Large intestine (tissue), 3 donors: ENCODE data around the gene BIN1. TPM values are rescaled to one million over a fixed set of nuclear protein-coding genes. Genes with fewer than 3 reads are reported as not detected.

Experiments
- DNase-seq, 2 donors: peaks; one replicate each; pipeline versions ENCODE4 v3.0.0 to v3.0.0-alpha.2; 2013
- H3K27ac ChIP-seq: one replicate; pipeline ENCODE4 v1.5.1; 2013; ENCODE audit warnings: low read length
- H3K27me3 ChIP-seq: 2 replicates; pipeline ENCODE4 v1.6.1; 2013; ENCODE audit warnings: low read length; ENCODE audit not compliant: control insufficient read depth, insufficient read depth
- H3K36me3 ChIP-seq: 2 replicates; pipeline ENCODE4 v1.6.1; 2013; ENCODE audit warnings: low read length; ENCODE audit not compliant: control insufficient read depth, insufficient read depth
- H3K4me1 ChIP-seq: one replicate; pipeline ENCODE4 v1.6.1; 2013; ENCODE audit warnings: low read length; ENCODE audit not compliant: control insufficient read depth, insufficient read depth
- H3K4me3 ChIP-seq: one replicate; pipeline ENCODE4 v1.5.1; 2013; ENCODE audit warnings: low read length
- H3K9me3 ChIP-seq: one replicate; pipeline ENCODE4 v1.6.1; 2013; ENCODE audit warnings: mild to moderate bottlenecking, low read depth, low read length, moderate library complexity; ENCODE audit not compliant: control insufficient read depth
- WGBS: methylation state at CpG from one replicate; pipeline ENCODE4 v1.1.5; 2013; ENCODE audit warnings: low lambda C conversion rate; ENCODE audit not compliant: insufficient coverage; 5-methylcytosine and 5-hydroxymethylcytosine counted together
- polyA plus RNA-seq: library from polyadenylated mRNA; unstranded; fragments of 120-200 nt; gene quantifications from one replicate; pipeline ENCODE4 v1.2.1, GENCODE V29; 2013

BIN1 gene
- polyA plus RNA-seq, 1 donor = 50.0 TPM

GRCh38 chr2:127098711-127099110 lies 8.2 kb downstream of the BIN1 start:
- no peaks in the 10 kb centered on the region for H3K27me3 ChIP-seq
- no peak for DNase-seq
- H3K4me3 ChIP-seq = no peak overlapping the region
- H3K9me3 ChIP-seq = peaks cover 2% of the 10 kb centered on the region
- H3K4me1 ChIP-seq = peaks cover 84% of the 10 kb centered on the region
- WGBS = no CpG with 5 or more reads among the region's 7 CpGs
- no peak overlapping the region for H3K27ac ChIP-seq
- no peaks in the 10 kb centered on the region for H3K36me3 ChIP-seq

GRCh38 chr2:127097841-127098651 lies 8.9 kb downstream of the BIN1 start:
- no peak for DNase-seq
- Histone ChIP-seq H3K9me3 (no peaks in the 10 kb centered on the region), H3K36me3 (no peaks in the 10 kb centered on the region), H3K4me3 (no peak overlapping the region), H3K27ac (no peak overlapping the region), H3K4me1 (peaks cover 83% of the 10 kb centered on the region), H3K27me3 (no peaks in the 10 kb centered on the region)
- 100% methylated on average over 1 of the region's 16 CpGs for WGBS

- Histone ChIP-seq H3K4me3 (no peak overlapping the region), H3K9me3 (no peaks in the 10 kb centered on the region), H3K27me3 (no peaks in the 10 kb centered on the region), H3K36me3 (no peaks in the 10 kb centered on the region), H3K27ac (no peak overlapping the region), H3K4me1 (peaks cover 83% of the 10 kb centered on the region)
- DNase-seq = no peak
- WGBS = no CpG with 5 or more reads among the region's 3 CpGs
Observed at GRCh38 chr2:127097471-127097765, 9.5 kb downstream of the BIN1 start.

DNA sequence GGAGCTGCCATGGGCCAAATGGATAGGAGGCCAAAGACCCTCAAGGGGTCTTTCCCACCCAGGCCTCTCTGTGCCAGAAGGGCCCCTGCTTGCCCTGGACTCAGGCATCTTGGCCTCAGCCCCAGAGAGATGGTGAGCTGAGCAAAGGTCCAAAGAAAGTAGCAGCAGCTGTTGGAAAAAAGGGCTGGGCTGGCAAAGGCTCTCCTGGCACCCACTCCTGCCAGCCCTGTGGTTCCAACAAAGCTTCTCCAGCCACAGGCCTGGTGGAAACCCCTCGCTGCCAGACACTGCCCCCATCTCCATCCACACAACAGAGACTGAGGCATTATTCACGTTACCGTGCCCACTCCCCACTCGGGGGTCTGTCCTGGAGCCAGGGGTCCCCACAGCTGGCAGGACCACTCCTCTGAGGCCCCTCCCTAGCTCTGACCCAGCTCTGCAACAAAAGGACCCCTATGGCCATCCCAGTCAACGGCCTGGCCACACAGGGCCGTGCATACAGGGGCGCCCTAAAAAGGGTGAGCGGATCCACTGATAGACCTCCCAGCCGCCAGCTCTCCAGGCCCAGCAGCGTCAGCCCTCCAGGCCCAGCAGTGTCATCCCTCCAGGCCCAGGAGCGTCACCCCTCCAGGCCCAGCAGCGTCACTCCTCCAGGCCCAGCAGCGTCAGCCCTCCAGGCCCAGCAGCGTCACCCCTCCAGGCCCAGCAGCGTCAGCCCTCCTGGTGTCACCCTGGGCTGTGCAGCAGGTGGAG lies 10.1 kb downstream of the BIN1 start:
- Histone ChIP-seq H3K4me1 (peaks cover 82% of the 10 kb centered on the region), H3K4me3 (no peak overlapping the region), H3K27me3 (no peaks in the 10 kb centered on the region), H3K27ac (no peak overlapping the region), H3K36me3 (no peaks in the 10 kb centered on the region), H3K9me3 (no peaks in the 10 kb centered on the region)
- WGBS = no CpG with 5 or more reads among the region's 15 CpGs
- DNase-seq = no peak

DNA sequence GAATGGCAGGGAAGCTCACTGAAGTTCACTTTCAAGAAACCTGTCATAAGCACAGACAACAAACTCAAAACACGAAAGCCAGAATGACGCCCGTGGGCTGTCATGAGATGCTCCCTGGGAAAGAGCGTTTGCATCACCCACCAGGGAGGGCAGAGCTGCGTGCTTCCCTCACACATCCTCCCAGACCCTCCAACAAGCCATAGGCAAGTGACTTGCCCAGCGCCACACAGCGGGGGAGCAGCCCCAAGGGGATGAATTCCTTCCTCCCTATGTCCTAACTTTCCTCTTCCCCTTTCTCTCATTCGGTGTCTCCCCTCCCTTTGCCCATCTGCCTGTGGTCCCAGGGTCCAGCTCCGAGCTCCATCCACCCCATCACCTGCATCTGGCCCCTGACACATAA lies 10.7 kb downstream of the BIN1 start:
- no peaks in the 10 kb centered on the region for H3K9me3 ChIP-seq
- no CpG with 5 or more reads among the region's 9 CpGs for WGBS
- no peak overlapping the region for H3K27ac ChIP-seq
- no peaks in the 10 kb centered on the region for H3K36me3 ChIP-seq
- H3K27me3 ChIP-seq = no peaks in the 10 kb centered on the region
- no peak overlapping the region for H3K4me3 ChIP-seq
- peaks cover 75% of the 10 kb centered on the region for H3K4me1 ChIP-seq
- no peak for DNase-seq

- DNase-seq = no peak
- Histone ChIP-seq H3K27me3 (no peaks in the 10 kb centered on the region), H3K4me1 (peaks cover 70% of the 10 kb centered on the region), H3K27ac (no peak overlapping the region), H3K9me3 (no peaks in the 10 kb centered on the region), H3K36me3 (no peaks in the 10 kb centered on the region), H3K4me3 (no peak overlapping the region)
- no CpG with 5 or more reads among the region's 8 CpGs for WGBS
Observed at GRCh38 chr2:127095784-127096183, 11.2 kb downstream of the BIN1 start.

DNA sequence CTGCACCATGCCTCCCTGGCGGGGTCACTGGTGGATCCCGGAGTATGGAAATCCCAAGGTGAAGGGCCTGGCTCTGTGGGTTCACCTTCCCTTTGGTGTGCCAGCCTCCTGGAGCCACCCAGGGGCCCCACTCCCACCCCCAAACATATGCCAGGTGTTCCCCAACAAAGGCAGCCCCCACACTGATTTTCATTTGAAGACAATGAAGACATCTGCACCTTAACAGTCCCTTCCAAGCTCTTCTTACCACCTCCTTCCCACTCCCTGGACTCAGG lies 11.7 kb downstream of the BIN1 start:
- no peak for DNase-seq
- no peak overlapping the region for H3K4me3 ChIP-seq
- H3K9me3 ChIP-seq = no peaks in the 10 kb centered on the region
- H3K4me1 ChIP-seq = peaks cover 71% of the 10 kb centered on the region
- H3K27me3 ChIP-seq = no peaks in the 10 kb centered on the region
- H3K27ac ChIP-seq = peak overlapping the region; percentile 29
- H3K36me3 ChIP-seq = no peaks in the 10 kb centered on the region
- WGBS = no CpG with 5 or more reads among the region's 2 CpGs

GRCh38 chr2:127094509-127095366 lies 12.2 kb downstream of the BIN1 start:
- H3K27ac ChIP-seq = peak overlapping the region; percentile 29
- DNase-seq = peak in 1 of 2 donors; percentile 66
- H3K9me3 ChIP-seq = no peaks in the 10 kb centered on the region
- H3K36me3 ChIP-seq = no peaks in the 10 kb centered on the region
- H3K4me3 ChIP-seq = no peak overlapping the region
- H3K4me1 ChIP-seq = peaks cover 71% of the 10 kb centered on the region
- WGBS = no CpG with 5 or more reads among the region's 17 CpGs
- H3K27me3 ChIP-seq = no peaks in the 10 kb centered on the region

- no peak for DNase-seq
- H3K27ac ChIP-seq = no peak overlapping the region
- WGBS = no CpG with 5 or more reads among the region's 15 CpGs
- H3K4me3 ChIP-seq = no peak overlapping the region
- H3K9me3 ChIP-seq = no peaks in the 10 kb centered on the region
- H3K27me3 ChIP-seq = no peaks in the 10 kb centered on the region
- H3K4me1 ChIP-seq = peaks cover 69% of the 10 kb centered on the region
- H3K36me3 ChIP-seq = no peaks in the 10 kb centered on the region
Observed at GRCh38 chr2:127093648-127094210, 13.2 kb downstream of the BIN1 start.

DNA sequence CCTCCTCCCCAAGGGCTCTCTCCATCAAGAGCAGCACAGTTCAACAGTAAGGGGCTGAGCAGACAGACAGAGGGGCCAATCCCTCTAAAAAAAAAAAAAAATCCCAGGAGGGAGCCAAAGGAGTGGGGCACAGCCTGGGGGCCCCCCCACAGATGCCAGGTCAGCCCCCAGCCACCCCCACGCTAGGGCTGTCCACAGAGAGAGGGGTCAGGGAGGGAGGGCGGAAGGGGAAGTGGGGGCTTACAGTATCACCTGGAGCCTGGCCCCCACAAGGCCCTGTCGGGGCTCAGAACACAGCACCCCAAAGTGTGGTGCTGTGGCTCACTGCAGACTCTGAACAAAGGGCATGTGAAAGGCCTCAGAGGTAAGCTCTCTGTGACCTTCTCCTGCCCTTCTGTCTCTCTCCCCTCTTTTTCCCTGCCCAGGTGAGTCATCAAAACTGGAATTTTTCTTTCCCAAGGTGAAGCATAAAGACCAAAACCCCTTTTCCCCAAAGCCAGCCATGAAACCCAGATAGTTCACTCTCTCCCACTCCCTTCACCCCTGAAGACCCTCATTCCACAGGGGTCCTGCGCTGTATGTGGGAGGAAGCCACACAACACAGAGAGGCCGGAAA lies 13.9 kb downstream of the BIN1 start:
- Histone ChIP-seq H3K4me1 (peaks cover 65% of the 10 kb centered on the region), H3K36me3 (no peaks in the 10 kb centered on the region), H3K4me3 (no peak overlapping the region), H3K27ac (no peak overlapping the region), H3K9me3 (no peaks in the 10 kb centered on the region), H3K27me3 (no peaks in the 10 kb centered on the region)
- no CpG with 5 or more reads among the region's 5 CpGs for WGBS
- no peak for DNase-seq
